ENCODE results near the gene NUDT16. TPM values are rescaled to one million over a fixed set of nuclear protein-coding genes. Genes with fewer than 3 reads are reported as not detected.

NUDT16 gene
- total RNA-seq, 2 experiments from 2014 or later = 4.7 to 5.7 TPM

GRCh38 chr3:131421301-131421700 lies 39.7 kb downstream of the NUDT16 start:
- Mint-ChIP-seq H3K9me3 (no peaks in the 10 kb centered on the region), H3K27ac (no peak overlapping the region), H3K36me3 (ENCODE audit: low read depth) (no peaks in the 10 kb centered on the region), H3K4me3 (no peak overlapping the region), H3K27me3 (peaks cover 20% of the 10 kb centered on the region), H3K4me1 (ENCODE audit: low read depth) (no peaks in the 10 kb centered on the region)
- no peaks in the 10 kb centered on the region for H3K27me3 ChIP-seq (ENCODE audit: control insufficient read depth in 1 of 2, insufficient read depth in 2 of 2, low read length in 2 of 2)
- CTCF ChIA-PET = no interaction called here
- no peaks in the 10 kb centered on the region for H3K36me3 ChIP-seq (ENCODE audit: insufficient read depth, low read length)
- H3K4me3 ChIP-seq (ENCODE audit: low read length) = no peak overlapping the region
- H3K4me1 ChIP-seq (ENCODE audit: insufficient read depth, low read length) = no peaks in the 10 kb centered on the region
- no peak overlapping the region for H3K27ac ChIP-seq (ENCODE audit: low read depth in 1 of 2, low read length in 2 of 2)
- intact Hi-C loops (cut with DNase I, micrococcal nuclease) = no loop called here
- ATAC-seq (ENCODE audit: poor library complexity) (no peak), DNase-seq (no peak)
- TF ChIP-seq, protein P1, sequence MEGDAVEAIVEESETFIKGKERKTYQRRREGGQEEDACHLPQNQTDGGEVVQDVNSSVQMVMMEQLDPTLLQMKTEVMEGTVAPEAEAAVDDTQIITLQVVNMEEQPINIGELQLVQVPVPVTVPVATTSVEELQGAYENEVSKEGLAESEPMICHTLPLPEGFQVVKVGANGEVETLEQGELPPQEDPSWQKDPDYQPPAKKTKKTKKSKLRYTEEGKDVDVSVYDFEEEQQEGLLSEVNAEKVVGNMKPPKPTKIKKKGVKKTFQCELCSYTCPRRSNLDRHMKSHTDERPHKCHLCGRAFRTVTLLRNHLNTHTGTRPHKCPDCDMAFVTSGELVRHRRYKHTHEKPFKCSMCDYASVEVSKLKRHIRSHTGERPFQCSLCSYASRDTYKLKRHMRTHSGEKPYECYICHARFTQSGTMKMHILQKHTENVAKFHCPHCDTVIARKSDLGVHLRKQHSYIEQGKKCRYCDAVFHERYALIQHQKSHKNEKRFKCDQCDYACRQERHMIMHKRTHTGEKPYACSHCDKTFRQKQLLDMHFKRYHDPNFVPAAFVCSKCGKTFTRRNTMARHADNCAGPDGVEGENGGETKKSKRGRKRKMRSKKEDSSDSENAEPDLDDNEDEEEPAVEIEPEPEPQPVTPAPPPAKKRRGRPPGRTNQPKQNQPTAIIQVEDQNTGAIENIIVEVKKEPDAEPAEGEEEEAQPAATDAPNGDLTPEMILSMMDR (IDR thresholded peaks at IDR 0.05) = no peak
- POLR2A ChIA-PET = interaction anchor here (0.6 kb wide), 1 partner anchor 234 kb away, joined by 3 read pairs; no protein-coding TSS in a partner anchor
- H3K9me3 ChIP-seq (ENCODE audit: control insufficient read depth in 1 of 2, insufficient read depth in 1 of 2, low read length in 2 of 2) = no peaks in the 10 kb centered on the region

DNA sequence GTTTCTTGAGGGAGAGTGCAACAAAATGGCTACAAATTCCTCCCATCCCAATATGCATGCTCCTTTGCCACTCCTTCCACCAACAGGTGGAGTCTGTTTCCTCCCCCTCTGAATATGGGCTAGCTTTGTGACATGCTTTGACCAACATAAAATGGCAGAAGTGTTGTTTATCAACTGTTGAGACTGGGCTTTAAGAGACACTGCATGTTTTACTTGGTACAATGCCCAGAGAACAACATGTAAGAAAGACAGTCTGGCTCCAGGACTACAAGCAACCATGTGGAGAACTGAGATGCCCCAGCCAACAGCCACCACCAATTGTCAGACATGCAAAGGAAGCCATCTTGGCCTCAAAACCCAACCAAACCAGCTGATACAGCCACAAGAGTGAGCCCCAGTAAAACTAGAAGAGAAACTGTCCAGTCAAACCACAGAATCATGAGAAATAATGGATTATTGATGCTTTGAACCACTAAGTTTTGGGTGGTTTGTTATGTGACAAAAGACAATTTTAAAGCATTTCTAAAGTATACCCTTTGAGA lies 40.5 kb downstream of the NUDT16 start:
- Histone ChIP-seq H3K27me3 (ENCODE audit: control insufficient read depth in 1 of 2, insufficient read depth in 2 of 2, low read length in 2 of 2) (no peaks in the 10 kb centered on the region), H3K27ac (ENCODE audit: low read depth in 1 of 2, low read length in 2 of 2) (no peak overlapping the region), H3K4me1 (ENCODE audit: insufficient read depth, low read length) (no peaks in the 10 kb centered on the region), H3K36me3 (ENCODE audit: insufficient read depth, low read length) (no peaks in the 10 kb centered on the region), H3K9me3 (ENCODE audit: control insufficient read depth in 1 of 2, insufficient read depth in 1 of 2, low read length in 2 of 2) (no peaks in the 10 kb centered on the region), H3K4me3 (ENCODE audit: low read length) (no peak overlapping the region)
- H3K9me3 Mint-ChIP-seq = no peaks in the 10 kb centered on the region
- H3K27me3 Mint-ChIP-seq = peaks cover 20% of the 10 kb centered on the region
- H3K4me1 Mint-ChIP-seq (ENCODE audit: low read depth) = no peaks in the 10 kb centered on the region
- TF ChIP-seq, protein P1 (IDR thresholded peaks at IDR 0.05) = no peak
- no peak overlapping the region for H3K27ac Mint-ChIP-seq
- intact Hi-C loops (cut with DNase I, micrococcal nuclease) = no loop called here
- no peak for DNase-seq
- POLR2A ChIA-PET = interaction anchor here (0.6 kb wide), 1 partner anchor 234 kb away, joined by 3 read pairs; no protein-coding TSS in a partner anchor
- CTCF ChIA-PET = no interaction called here
- ATAC-seq (ENCODE audit: poor library complexity) = no peak
- H3K36me3 Mint-ChIP-seq (ENCODE audit: low read depth) = no peaks in the 10 kb centered on the region
- H3K4me3 Mint-ChIP-seq = no peak overlapping the region

DNA sequence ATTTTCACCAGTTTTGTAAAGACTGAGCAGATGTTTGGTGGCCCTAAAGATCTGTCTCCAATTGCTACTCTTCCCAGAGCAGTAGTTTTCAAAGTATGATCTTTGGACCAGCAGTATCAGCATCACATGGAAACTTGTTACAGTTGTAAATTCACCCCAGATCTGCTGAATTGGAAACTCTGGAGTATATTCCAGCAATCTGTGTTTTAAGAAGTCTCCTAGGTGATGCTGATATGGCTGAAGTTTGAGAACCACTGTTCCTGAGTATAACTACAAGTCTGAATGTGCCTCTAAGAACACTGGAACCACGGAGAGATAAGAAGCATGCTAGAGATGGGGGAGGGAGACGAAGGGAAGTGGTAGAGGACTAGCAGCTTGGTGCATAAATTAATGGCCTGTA lies 45.7 kb downstream of the NUDT16 start:
- no peak overlapping the region for H3K27ac Mint-ChIP-seq

More for the DNA sequence above, 45.7 kb downstream of the NUDT16 start:
- no peaks in the 10 kb centered on the region for H3K4me1 ChIP-seq (ENCODE audit: insufficient read depth, low read length)
- H3K4me3 Mint-ChIP-seq = no peak overlapping the region
- H3K4me1 Mint-ChIP-seq (ENCODE audit: low read depth) = no peaks in the 10 kb centered on the region
- ATAC-seq (ENCODE audit: poor library complexity) (no peak), DNase-seq (no peak)
- peaks cover 7% of the 10 kb centered on the region for H3K27me3 Mint-ChIP-seq
- no peaks in the 10 kb centered on the region for H3K27me3 ChIP-seq (ENCODE audit: control insufficient read depth in 1 of 2, insufficient read depth in 2 of 2, low read length in 2 of 2)
- ChIA-PET CTCF (no interaction called here), POLR2A (no interaction called here)
- no peaks in the 10 kb centered on the region for H3K36me3 ChIP-seq (ENCODE audit: insufficient read depth, low read length)
- TF ChIP-seq, protein P1 (IDR thresholded peaks at IDR 0.05) = no peak
- no peaks in the 10 kb centered on the region for H3K9me3 ChIP-seq (ENCODE audit: control insufficient read depth in 1 of 2, insufficient read depth in 1 of 2, low read length in 2 of 2)
- H3K4me3 ChIP-seq (ENCODE audit: low read length) = no peak overlapping the region
- H3K36me3 Mint-ChIP-seq (ENCODE audit: low read depth) = no peaks in the 10 kb centered on the region
- no peaks in the 10 kb centered on the region for H3K9me3 Mint-ChIP-seq
- H3K27ac ChIP-seq (ENCODE audit: low read depth in 1 of 2, low read length in 2 of 2) = no peak overlapping the region
- intact Hi-C loops (cut with DNase I, micrococcal nuclease) = no loop called here
